K562 (cell line): Measurements from ENCODE around the gene ZNF10. TPM values are rescaled to one million over a fixed set of nuclear protein-coding genes. Genes with fewer than 3 reads are reported as not detected.

Experiments used
- C11orf30 ChIP-seq: fragments of 450-650 bp; IDR thresholded peaks from 2 replicates; pipeline ENCODE4 v1.6.1; 2016; ENCODE audit warnings: low read depth, mild to moderate bottlenecking
- CAMTA2 ChIP-seq: fragments of 250-450 bp; sonication (Bioruptor Pico); conservative IDR thresholded peaks from 2 replicates; pipeline ENCODE4 v1.5.1; 2022
- CBX1 ChIP-seq: sonication (generic); IDR thresholded peaks from 2 replicates; pipeline ENCODE4 v1.6.1; 2016; ENCODE audit warnings: antibody characterized with exemption, low read depth, mild to moderate bottlenecking
- CC2D1A ChIP-seq: fragments of 450-650 bp; IDR thresholded peaks from 2 replicates; pipeline ENCODE4 v1.6.1; 2017; ENCODE audit warnings: mild to moderate bottlenecking
- DNMT1 ChIP-seq: fragments of 450-650 bp; IDR thresholded peaks from 2 replicates; pipeline ENCODE4 v1.6.1; 2016; ENCODE audit warnings: antibody characterized with exemption, mild to moderate bottlenecking
- FOXJ3 ChIP-seq: sonication (generic); formaldehyde crosslinking; IDR thresholded peaks from 2 replicates; pipeline ENCODE4 v1.4.0; 2020; ENCODE audit warnings: mild to moderate bottlenecking, missing genetic modification reagents
- FOXK1 ChIP-seq: sonication (generic); formaldehyde crosslinking; IDR thresholded peaks from 2 replicates; pipeline ENCODE4 v1.8.0; 2022; ENCODE audit warnings: missing genetic modification reagents, mild to moderate bottlenecking, borderline replicate concordance
- HDAC6 ChIP-seq: IDR thresholded peaks from 2 replicates; pipeline ENCODE4 v1.6.1; 2012; ENCODE audit warnings: low read depth, mild to moderate bottlenecking, control low read depth, inconsistent platforms, low read length, moderate library complexity
- HNRNPUL1 ChIP-seq: fragments of 200-400 bp; formaldehyde crosslinking; IDR thresholded peaks from 2 replicates; pipeline ENCODE4 v1.6.1; 2017; ENCODE audit warnings: low read length
- MAFK ChIP-seq: IDR thresholded peaks from 2 replicates; pipeline ENCODE4 v1.6.1; 2011; ENCODE audit warnings: low read length, improper control_type of control experiment
- MYNN ChIP-seq, 2 experiments: sonication (generic); formaldehyde crosslinking in 1 of 2; IDR thresholded peaks; 2 replicates each; pipeline versions ENCODE4 v1.5.0 to v1.6.1; 2016 to 2020; ENCODE audit warnings: antibody characterized with exemption in 1 of 2, missing genetic modification reagents in 1 of 2
- NCOA1 ChIP-seq: fragments of 450-650 bp; IDR thresholded peaks from 2 replicates; pipeline ENCODE4 v1.6.1; 2016; ENCODE audit warnings: low read depth
- NFIC ChIP-seq: fragments of 450-650 bp; IDR thresholded peaks from 2 replicates; pipeline ENCODE4 v1.6.1; 2017; ENCODE audit warnings: mild to moderate bottlenecking, inconsistent platforms
- NUFIP1 ChIP-seq: fragments of 450-650 bp; IDR thresholded peaks from 2 replicates; pipeline ENCODE4 v1.6.1; 2018; ENCODE audit not compliant: partially characterized antibody
- RUNX1 ChIP-seq: sonication (generic); IDR thresholded peaks from 2 replicates; pipeline ENCODE4 v1.6.1; 2016; ENCODE audit warnings: antibody characterized with exemption, low read depth
- SNRNP70 ChIP-seq: fragments of 200-400 bp; formaldehyde crosslinking; optimal IDR thresholded peaks from 2 replicates; pipeline ENCODE3; 2017; ENCODE audit warnings: low read depth, low read length
- STAG1 ChIP-seq: sonication (generic); formaldehyde crosslinking; IDR thresholded peaks from 2 replicates; pipeline ENCODE4 v1.5.0; 2020; ENCODE audit warnings: missing genetic modification reagents, borderline replicate concordance
- TAF15 ChIP-seq: fragments of 200-400 bp; formaldehyde crosslinking; IDR thresholded peaks from 2 replicates; pipeline ENCODE4 v1.6.1; 2017; ENCODE audit warnings: mild to moderate bottlenecking, low read depth, low read length, moderate library complexity
- TCFL5 ChIP-seq: fragments of 250-450 bp; sonication (Bioruptor Pico); conservative IDR thresholded peaks from 2 replicates; pipeline ENCODE4 v1.6.1; 2021; ENCODE audit warnings: mild to moderate bottlenecking, moderate library complexity, matching md5 sums
- TEAD4 ChIP-seq, 2 experiments: sonication (generic) in 1 of 2; formaldehyde crosslinking in 1 of 2; IDR thresholded peaks; 2 replicates each; pipeline versions ENCODE4 v1.6.1 to v1.8.0; 2012 to 2022; ENCODE audit warnings: borderline replicate concordance in 1 of 2, inconsistent platforms in 1 of 2, low read length in 1 of 2, mild to moderate bottlenecking in 1 of 2, missing genetic modification reagents in 1 of 2
- ZNF124 ChIP-seq: sonication (generic); formaldehyde crosslinking; IDR thresholded peaks from 2 replicates; pipeline ENCODE4 v1.8.1; 2022; ENCODE audit warnings: missing genetic modification reagents
- ZNF165 ChIP-seq: fragments of 250-450 bp; sonication (Bioruptor Pico); IDR thresholded peaks from 2 replicates; pipeline ENCODE4 v1.4.0; 2020; ENCODE audit warnings: borderline replicate concordance
- ZNF212 ChIP-seq: fragments of 450-650 bp; formaldehyde crosslinking; IDR thresholded peaks from 2 replicates; pipeline ENCODE4 v1.4.0; 2020; ENCODE audit warnings: mild to moderate bottlenecking
- ZNF311 ChIP-seq: fragments of 250-450 bp; sonication (Bioruptor Pico); IDR thresholded peaks from 2 replicates; pipeline ENCODE4 v1.4.0; 2020; ENCODE audit warnings: mild to moderate bottlenecking, moderate library complexity
- ZNF57 ChIP-seq: fragments of 450-650 bp; formaldehyde crosslinking; IDR thresholded peaks from 2 replicates; pipeline ENCODE4 v1.4.0; 2020; ENCODE audit warnings: mild to moderate bottlenecking, moderate library complexity
- ZNF584 ChIP-seq: fragments of 200-800 bp; sonication (Bioruptor generic); IDR thresholded peaks from 2 replicates; pipeline ENCODE4 v1.6.1; 2016; ENCODE audit warnings: low read depth, mild to moderate bottlenecking, missing genetic modification characterization, missing compliant biosample characterization
- ZNF696 ChIP-seq: fragments of 250-450 bp; sonication (Bioruptor Pico); conservative IDR thresholded peaks from 2 replicates; pipeline ENCODE4 v1.4.0; 2020; ENCODE audit warnings: mild to moderate bottlenecking, moderate library complexity
- ZNF699 ChIP-seq: fragments of 250-450 bp; sonication (Bioruptor Pico); IDR thresholded peaks from 2 replicates; pipeline ENCODE4 v1.8.0; 2021; ENCODE audit warnings: mild to moderate bottlenecking, moderate library complexity; ENCODE audit not compliant: insufficient replicate concordance
- polyA plus RNA-seq, 8 experiments: library from polyadenylated mRNA; depleted of rRNA in 4 of 8; stranded (reverse) in 5 of 8; unstranded in 3 of 8; fragments of >200 nt; fragmentation: Nextera tagmentation in 2 of 8; fragmentation: Illumina TruSeq in 1 of 8; extraction: Ambion mirVana in 2 of 8; extraction: Trizol in 1 of 8; gene quantifications; 2 replicates each; pipeline versions ENCODE4 v1.2.1 to v1.2.3, GENCODE V29; 2011 to 2014; ENCODE audit warnings: inconsistent platforms in 1 of 8, missing spikeins in 1 of 8
- total RNA-seq, 7 experiments: library from RNA; depleted of rRNA in 6 of 7; stranded (reverse); fragments of >200 nt in 6 of 7; fragmentation: Illumina TruSeq in 2 of 7; extraction: Trizol in 2 of 7; gene quantifications; 2 replicates each; pipeline versions ENCODE4 v1.2.1 to v1.2.3, GENCODE V29; 2011 to 2021; ENCODE audit warnings: low replicate concordance in 1 of 7
- TF ChIP-seq, protein P1 (sequence below): fragments of 450-650 bp; formaldehyde crosslinking; IDR thresholded peaks from 2 replicates; pipeline ENCODE4 v1.4.0; 2020; ENCODE audit warnings: mild to moderate bottlenecking
- TF ChIP-seq, protein P2 (sequence below): fragments of 450-650 bp; IDR thresholded peaks from 2 replicates; pipeline ENCODE4 v1.6.1; 2018; ENCODE audit warnings: mild to moderate bottlenecking, low read depth; ENCODE audit not compliant: partially characterized antibody

Gene ZNF10
- total and polyA plus RNA-seq, 9 of the 15 experiments (the other 6 are each of a cell fraction or from before 2014, with no cell fraction given), result 3.5 to 5.8 (median 4.9) TPM

DNA sequence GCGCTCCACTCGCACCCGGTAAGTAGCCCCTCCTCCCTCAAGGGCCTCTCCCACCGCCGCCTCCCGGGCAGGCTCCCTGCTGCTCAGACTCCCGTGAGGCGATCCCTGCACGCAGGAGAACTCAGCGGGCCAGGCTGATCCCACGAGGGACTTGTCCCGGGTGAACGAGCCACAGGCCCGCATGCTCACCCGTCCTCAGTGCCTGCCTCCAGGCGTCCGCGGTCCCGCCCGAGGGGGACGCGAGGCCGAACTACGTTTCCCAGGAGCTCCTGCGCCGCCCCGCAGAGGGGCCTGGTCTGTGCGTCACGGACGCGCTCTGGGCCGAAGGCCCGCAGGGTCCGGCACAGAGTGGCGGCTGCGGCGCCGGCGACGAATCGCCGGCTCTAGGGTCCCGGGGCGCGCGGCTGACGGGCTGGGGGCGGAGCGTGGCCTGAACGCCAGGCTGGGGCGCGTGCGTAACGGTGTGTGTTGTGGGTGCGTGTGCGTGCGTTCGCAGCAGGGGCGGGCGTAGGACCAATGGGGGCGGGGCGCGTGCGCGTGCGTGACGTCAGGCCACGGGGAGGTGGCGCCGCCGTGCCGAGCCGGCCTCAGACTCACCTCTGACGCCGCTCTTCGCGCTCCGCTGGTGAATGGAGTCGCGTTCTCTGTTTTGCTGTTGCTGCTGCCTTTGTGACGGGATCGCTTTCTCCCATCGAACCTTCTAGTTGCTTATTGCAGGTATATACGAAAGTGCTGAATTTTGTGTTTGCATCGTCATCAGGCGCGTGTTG is at the start of gene ZNF10, which contains the start of gene ZNF891 (continued):
- TF ChIP-seq, protein P1, sequence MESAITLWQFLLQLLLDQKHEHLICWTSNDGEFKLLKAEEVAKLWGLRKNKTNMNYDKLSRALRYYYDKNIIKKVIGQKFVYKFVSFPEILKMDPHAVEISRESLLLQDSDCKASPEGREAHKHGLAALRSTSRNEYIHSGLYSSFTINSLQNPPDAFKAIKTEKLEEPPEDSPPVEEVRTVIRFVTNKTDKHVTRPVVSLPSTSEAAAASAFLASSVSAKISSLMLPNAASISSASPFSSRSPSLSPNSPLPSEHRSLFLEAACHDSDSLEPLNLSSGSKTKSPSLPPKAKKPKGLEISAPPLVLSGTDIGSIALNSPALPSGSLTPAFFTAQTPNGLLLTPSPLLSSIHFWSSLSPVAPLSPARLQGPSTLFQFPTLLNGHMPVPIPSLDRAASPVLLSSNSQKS (CRISPR knock-in tag), result no peak
- TF ChIP-seq CC2D1A (no peak), MAFK (no peak), ZNF696 (no peak), ZNF311 (CRISPR knock-in tag) (no peak), SNRNP70 (no peak), HNRNPUL1 (no peak), HDAC6 (no peak), RUNX1 (no peak), NUFIP1 (no peak), CAMTA2 (no peak), TEAD4 (IDR thresholded peaks at IDR 0.05; ENCODE audit: low read length) (peak; percentile 7; the same call in 1 of the 2 replicates), TEAD4 (CRISPR knock-in tag; IDR thresholded peaks at IDR 0.05; ENCODE audit: borderline replicate concordance) (no peak), FOXJ3 (CRISPR knock-in tag) (no peak), TAF15 (no peak), ZNF212 (CRISPR knock-in tag) (no peak), C11orf30 (peak; percentile 40), STAG1 (CRISPR knock-in tag) (no peak), FOXK1 (no peak), MYNN (IDR thresholded peaks at IDR 0.05) (no peak), MYNN (CRISPR knock-in tag; IDR thresholded peaks at IDR 0.05) (no peak), ZNF584 (no peak), NCOA1 (peak; percentile 83), ZNF165 (CRISPR knock-in tag) (0 out of 2 replicates have a peak, but pooled peaks have one; percentile 54), NFIC (peak; percentile 32; the same call in 1 of the 2 replicates), ZNF124 (CRISPR knock-in tag) (no peak), ZNF57 (CRISPR knock-in tag) (no peak), DNMT1 (no peak), ZNF699 (no peak), TCFL5 (no peak), CBX1 (peak; percentile 82; the same call in 1 of the 2 replicates)
- TF ChIP-seq, protein P2, sequence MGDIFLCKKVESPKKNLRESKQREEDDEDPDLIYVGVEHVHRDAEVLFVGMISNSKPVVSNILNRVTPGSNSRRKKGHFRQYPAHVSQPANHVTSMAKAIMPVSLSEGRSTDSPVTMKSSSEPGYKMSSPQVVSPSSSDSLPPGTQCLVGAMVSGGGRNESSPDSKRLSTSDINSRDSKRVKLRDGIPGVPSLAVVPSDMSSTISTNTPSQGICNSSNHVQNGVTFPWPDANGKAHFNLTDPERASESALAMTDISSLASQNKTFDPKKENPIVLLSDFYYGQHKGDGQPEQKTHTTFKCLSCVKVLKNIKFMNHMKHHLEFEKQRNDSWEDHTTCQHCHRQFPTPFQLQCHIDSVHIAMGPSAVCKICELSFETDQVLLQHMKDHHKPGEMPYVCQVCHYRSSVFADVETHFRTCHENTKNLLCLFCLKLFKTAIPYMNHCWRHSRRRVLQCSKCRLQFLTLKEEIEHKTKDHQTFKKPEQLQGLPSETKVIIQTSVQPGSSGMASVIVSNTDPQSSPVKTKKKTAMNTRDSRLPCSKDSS, result no peak
